Measurements from ENCODE around the gene DHRS1.

Gene DHRS1

DNA sequence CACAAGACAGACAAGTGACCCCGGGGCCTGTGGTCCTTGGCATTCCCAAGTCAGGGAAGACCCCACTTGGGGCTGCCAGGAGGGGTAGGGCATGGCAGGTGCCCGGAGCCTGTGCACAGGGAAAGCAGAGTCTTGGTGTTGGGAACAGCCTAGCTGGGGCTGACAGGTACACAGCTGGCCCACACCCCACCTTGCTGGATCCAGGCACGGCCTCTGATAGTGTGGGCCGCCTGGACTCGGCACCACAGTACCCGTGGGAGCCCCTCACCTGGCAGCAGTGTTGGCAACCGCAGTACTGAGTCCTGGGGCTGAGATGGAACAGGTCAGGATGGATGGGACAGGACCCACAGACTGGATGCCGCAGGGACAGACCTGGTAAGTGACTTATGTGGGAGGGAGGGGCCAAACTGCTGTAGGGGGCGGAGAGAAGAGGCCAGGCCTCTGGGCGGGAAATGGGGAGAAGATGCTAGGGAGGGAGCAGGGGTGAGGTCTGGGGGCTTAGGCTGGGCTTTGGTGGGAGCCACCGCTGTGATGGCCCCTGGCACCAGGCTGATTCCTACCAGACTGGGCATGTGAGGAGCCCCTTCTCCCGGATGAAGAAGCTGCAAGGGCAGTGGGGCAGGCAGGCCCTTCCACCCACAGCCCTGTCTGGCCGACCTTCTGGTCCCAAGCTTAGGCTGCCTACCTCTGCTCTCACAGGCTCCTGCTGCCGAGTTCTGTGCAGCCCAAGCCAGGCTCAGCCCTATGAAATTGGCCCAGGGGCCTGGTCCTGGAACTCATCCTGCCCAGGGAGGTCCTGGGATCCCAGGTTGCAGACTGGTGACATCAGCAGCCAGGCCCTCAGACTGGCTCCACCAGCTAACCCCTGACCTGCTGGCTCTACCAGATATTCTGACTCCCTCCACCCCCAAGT lies 36.5 kb downstream of the DHRS1 start, which contains the start of gene TGM1:
TSS of gene TGM1 (minus strand) at position 357 of the 913 bp plus-strand sequence. CDS start 825 bp downstream, outside the sequence.
- Histone ChIP-seq H3K9me2 (replicated peaks; ENCODE audit: low read depth, low read length) (no peaks in the 10 kb centered on the region), H3F3A (ENCODE audit: low read depth) (no peaks in the 10 kb centered on the region), H3K79me2 (ENCODE audit: insufficient read depth, low read length) (no peaks in the 10 kb centered on the region), H3K4me1 (ENCODE audit: insufficient read depth, low read length, poor library complexity, severe bottlenecking) (no peaks in the 10 kb centered on the region), H3K9ac (ENCODE audit: low read depth, low read length, poor library complexity, severe bottlenecking) (no peak within 1 kb of the TSS), H3K36me3 (ENCODE audit: insufficient read depth, low read length) (no peaks in the 10 kb centered on the region), H3K4me3 (ENCODE audit: low read length, poor library complexity, severe bottlenecking) (no peak within 1 kb of the TSS), H3K27me3 (ENCODE audit: insufficient read depth, low read length, poor library complexity, severe bottlenecking) (no peaks in the 10 kb centered on the region), H3K4me2 (ENCODE audit: low read depth, low read length, poor library complexity, severe bottlenecking) (no peak within 1 kb of the TSS), H3K9me3 (ENCODE audit: insufficient read depth, low read depth, low read length) (no peaks in the 10 kb centered on the region), H2AFZ (ENCODE audit: low read length) (no peak within 1 kb of the TSS), H4K20me1 (ENCODE audit: insufficient read depth, low read length, poor library complexity, severe bottlenecking) (no peaks in the 10 kb centered on the region)
- TF ChIP-seq, protein P1, sequence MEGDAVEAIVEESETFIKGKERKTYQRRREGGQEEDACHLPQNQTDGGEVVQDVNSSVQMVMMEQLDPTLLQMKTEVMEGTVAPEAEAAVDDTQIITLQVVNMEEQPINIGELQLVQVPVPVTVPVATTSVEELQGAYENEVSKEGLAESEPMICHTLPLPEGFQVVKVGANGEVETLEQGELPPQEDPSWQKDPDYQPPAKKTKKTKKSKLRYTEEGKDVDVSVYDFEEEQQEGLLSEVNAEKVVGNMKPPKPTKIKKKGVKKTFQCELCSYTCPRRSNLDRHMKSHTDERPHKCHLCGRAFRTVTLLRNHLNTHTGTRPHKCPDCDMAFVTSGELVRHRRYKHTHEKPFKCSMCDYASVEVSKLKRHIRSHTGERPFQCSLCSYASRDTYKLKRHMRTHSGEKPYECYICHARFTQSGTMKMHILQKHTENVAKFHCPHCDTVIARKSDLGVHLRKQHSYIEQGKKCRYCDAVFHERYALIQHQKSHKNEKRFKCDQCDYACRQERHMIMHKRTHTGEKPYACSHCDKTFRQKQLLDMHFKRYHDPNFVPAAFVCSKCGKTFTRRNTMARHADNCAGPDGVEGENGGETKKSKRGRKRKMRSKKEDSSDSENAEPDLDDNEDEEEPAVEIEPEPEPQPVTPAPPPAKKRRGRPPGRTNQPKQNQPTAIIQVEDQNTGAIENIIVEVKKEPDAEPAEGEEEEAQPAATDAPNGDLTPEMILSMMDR (conservative IDR thresholded peaks at IDR 0.05; ENCODE audit: low read length) = no peak
- no peak for TF ChIP-seq EZH2phosphoT487 (IDR thresholded peaks at IDR 0.05; ENCODE audit: borderline replicate concordance)

DNA sequence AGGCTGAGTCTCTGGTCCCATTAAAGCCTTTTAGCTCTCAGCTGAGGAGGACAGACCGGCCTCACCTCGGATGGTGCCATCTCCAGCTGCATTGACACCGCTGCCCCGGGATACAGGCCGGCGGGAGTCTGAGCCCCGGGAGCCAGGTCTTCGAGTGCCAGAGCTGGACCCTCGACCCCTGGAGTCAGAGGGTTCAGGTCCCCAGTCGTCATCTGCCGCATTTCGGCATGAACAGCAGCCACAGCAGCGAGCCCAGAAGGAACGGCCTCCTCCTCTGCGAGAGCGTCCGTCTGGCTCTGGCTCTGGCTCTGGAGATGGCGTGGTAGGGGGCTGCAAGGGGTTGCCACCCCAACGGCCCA lies 37.6 kb downstream of the DHRS1 start:
- Histone ChIP-seq H3K27me3 (ENCODE audit: insufficient read depth, low read length, poor library complexity, severe bottlenecking) (no peaks in the 10 kb centered on the region), H3F3A (ENCODE audit: low read depth) (no peaks in the 10 kb centered on the region), H3K9me3 (ENCODE audit: insufficient read depth, low read depth, low read length) (no peaks in the 10 kb centered on the region), H3K9me2 (replicated peaks; ENCODE audit: low read depth, low read length) (no peaks in the 10 kb centered on the region), H3K4me1 (ENCODE audit: insufficient read depth, low read length, poor library complexity, severe bottlenecking) (no peaks in the 10 kb centered on the region), H3K36me3 (ENCODE audit: insufficient read depth, low read length) (no peaks in the 10 kb centered on the region), H3K4me2 (ENCODE audit: low read depth, low read length, poor library complexity, severe bottlenecking) (no peak overlapping the region), H3K9ac (ENCODE audit: low read depth, low read length, poor library complexity, severe bottlenecking) (no peak overlapping the region), H3K79me2 (ENCODE audit: insufficient read depth, low read length) (no peaks in the 10 kb centered on the region), H3K4me3 (ENCODE audit: low read length, poor library complexity, severe bottlenecking) (no peak overlapping the region), H2AFZ (ENCODE audit: low read length) (no peak overlapping the region), H4K20me1 (ENCODE audit: insufficient read depth, low read length, poor library complexity, severe bottlenecking) (no peaks in the 10 kb centered on the region)
- TF ChIP-seq, protein P1 (conservative IDR thresholded peaks at IDR 0.05; ENCODE audit: low read length) = no peak
- no peak for TF ChIP-seq EZH2phosphoT487 (IDR thresholded peaks at IDR 0.05; ENCODE audit: borderline replicate concordance)

- Histone ChIP-seq H4K20me1 (ENCODE audit: insufficient read depth, low read length, poor library complexity, severe bottlenecking) (no peaks in the 10 kb centered on the region), H3K4me3 (ENCODE audit: low read length, poor library complexity, severe bottlenecking) (no peak overlapping the region), H3K36me3 (ENCODE audit: insufficient read depth, low read length) (no peaks in the 10 kb centered on the region), H3F3A (ENCODE audit: low read depth) (no peaks in the 10 kb centered on the region), H2AFZ (ENCODE audit: low read length) (no peak overlapping the region), H3K4me2 (ENCODE audit: low read depth, low read length, poor library complexity, severe bottlenecking) (no peak overlapping the region), H3K79me2 (ENCODE audit: insufficient read depth, low read length) (no peaks in the 10 kb centered on the region), H3K9me2 (replicated peaks; ENCODE audit: low read depth, low read length) (no peaks in the 10 kb centered on the region), H3K27me3 (ENCODE audit: insufficient read depth, low read length, poor library complexity, severe bottlenecking) (no peaks in the 10 kb centered on the region), H3K4me1 (ENCODE audit: insufficient read depth, low read length, poor library complexity, severe bottlenecking) (no peaks in the 10 kb centered on the region), H3K9ac (ENCODE audit: low read depth, low read length, poor library complexity, severe bottlenecking) (no peak overlapping the region), H3K9me3 (ENCODE audit: insufficient read depth, low read depth, low read length) (no peaks in the 10 kb centered on the region)
- TF ChIP-seq EZH2phosphoT487 (IDR thresholded peaks at IDR 0.05; ENCODE audit: borderline replicate concordance) = no peak
- TF ChIP-seq, protein P1 (conservative IDR thresholded peaks at IDR 0.05; ENCODE audit: low read length) = no peak
These were observed 38.2 kb downstream of the DHRS1 start for GRCh38 chr14:24261256-24261968.

Measured in Loucy (cell line).